HG03196 (cell line): ENCODE results near the gene DEK.
A peak's percentile ranks its signal among the peaks of the same experiment; 100 is the strongest.
"Not testable (repeated sequence)": the region's sequence is repeated elsewhere in the genome, so short reads cannot be mapped to it uniquely, and the experiment has no call there.

Source experiments
- ATAC-seq: cut with Tn5 transposase; IDR thresholded peaks from one replicate; pipeline ENCODE4 v1.9.1; 2021; ENCODE audit not compliant: unreplicated experiment

Gene DEK, protein sequence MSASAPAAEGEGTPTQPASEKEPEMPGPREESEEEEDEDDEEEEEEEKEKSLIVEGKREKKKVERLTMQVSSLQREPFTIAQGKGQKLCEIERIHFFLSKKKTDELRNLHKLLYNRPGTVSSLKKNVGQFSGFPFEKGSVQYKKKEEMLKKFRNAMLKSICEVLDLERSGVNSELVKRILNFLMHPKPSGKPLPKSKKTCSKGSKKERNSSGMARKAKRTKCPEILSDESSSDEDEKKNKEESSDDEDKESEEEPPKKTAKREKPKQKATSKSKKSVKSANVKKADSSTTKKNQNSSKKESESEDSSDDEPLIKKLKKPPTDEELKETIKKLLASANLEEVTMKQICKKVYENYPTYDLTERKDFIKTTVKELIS

DNA sequence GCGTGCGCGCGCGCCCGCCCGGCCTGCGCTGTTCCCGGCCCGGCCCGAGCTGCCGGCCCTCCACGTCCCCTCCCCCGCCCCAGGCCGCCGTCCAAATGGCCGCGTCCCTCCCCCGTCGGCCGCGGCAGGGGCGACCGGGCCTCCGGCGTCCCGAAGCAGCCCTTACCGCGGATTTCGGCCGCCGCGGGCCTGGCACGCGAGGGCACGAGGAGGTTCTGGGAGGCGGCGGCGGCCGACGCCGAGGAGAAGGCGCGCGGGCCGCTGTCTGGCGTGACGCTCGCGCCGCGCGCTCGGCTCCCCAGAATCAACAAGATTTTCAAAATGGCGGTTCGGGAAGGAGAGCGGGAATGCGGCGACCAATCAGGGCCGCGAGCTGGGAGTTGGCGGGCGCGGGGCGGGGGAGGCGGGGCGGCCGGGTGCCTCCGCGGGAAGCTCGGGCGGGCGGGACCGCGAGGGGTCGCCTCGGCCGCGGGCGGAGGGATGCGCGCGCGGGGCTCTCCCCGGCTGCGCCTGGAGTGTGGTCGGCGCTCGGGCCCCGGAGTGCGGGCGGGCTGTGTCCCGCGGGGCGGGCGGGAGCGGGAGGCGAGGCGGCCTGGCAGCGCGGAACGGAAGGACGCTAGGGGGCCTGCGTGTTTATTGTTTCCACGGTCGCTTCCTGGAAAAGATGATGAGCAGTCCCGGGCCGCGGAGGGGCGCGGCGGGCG lies at the start of gene DEK:
Gene DEK, minus strand, starts transcription at position 312 of the 704 bp plus-strand sequence. CDS start 543 bp downstream, outside the sequence.
- peak; percentile 30 for ATAC-seq

- no peak for ATAC-seq
Measured at GRCh38 chr6:18312368-18312767, 48.0 kb upstream of the DEK start.

DNA sequence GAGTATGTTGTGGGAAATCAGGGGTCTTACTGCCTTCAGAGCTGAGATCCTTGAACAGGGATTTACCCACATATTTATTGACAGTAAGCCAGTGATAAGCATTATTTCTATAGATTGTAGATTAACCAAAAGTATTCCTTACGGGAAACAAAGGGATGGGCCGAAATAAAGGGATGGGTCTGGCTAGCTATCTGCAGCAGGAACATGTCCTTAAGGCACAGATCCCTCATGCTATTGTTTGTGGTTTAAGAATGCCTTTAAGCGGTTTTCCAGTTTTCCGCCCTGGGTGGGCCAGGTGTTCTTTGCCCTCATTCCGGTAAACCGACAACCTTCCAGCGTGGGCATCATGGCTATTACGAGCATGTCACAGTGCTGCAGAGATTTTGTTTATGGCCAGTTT lies 45.7 kb upstream of the DEK start:
- ATAC-seq = not testable (repeated sequence)

GRCh38 chr6:18309046-18309445 lies 44.7 kb upstream of the DEK start:
- no peak for ATAC-seq

DNA sequence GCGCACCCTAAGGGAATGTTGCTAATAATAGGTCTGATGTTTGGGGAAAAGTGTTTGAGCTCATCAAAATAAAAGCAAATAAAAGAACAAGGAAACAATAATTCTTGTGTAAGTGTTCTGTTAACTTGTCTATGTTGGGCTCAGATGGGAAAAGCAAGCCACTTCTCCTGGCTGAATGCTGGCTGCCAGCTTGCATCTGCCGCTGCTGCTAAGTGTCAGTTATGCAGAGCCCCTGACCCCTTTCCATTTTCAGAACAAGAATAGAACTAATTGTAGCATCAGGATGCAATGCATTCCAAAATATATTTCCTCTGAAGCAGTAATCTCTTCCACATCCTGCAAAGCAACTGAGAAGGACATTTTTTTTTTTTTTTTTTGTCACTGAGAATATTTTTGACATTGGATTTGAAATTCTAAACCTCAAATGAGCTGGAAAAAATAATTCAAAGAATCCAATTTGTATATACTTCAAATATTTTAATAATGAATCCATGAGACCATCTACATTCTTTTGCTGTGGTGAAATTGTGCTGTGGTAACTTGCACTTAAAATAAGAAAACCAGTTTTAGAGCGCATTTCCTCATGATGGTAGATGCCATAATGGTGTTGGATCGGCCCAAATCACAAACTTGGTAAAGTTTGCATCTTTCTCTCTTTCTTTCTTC lies 43.9 kb upstream of the DEK start:
- no peak for ATAC-seq

- ATAC-seq = no peak
Measured at GRCh38 chr6:18306977-18307376, 42.6 kb upstream of the DEK start.

GRCh38 chr6:18302561-18303439 lies 38.5 kb upstream of the DEK start:
- ATAC-seq = no peak

GRCh38 chr6:18293076-18293904 lies 29.0 kb upstream of the DEK start:
- no peak for ATAC-seq

DNA sequence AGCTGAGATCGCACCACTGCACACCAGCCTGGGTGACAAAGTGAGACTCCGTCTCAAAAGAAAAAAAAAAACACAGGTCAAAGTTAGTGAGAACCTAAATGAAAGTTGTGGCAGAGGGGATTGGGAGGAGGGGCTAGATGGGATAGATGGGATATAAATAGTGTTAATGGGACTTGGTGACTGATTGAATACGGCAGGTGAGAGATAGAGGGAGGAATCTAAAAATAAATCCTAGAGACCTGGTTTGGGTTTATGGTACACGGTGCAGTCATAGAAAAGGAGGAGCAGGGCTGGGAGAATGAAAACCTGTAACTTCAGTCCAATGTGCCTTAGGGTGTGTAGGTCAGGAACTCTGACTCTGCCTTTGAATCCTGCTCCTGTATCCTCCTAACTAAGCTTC lies 25.0 kb upstream of the DEK start:
- no peak for ATAC-seq

DNA sequence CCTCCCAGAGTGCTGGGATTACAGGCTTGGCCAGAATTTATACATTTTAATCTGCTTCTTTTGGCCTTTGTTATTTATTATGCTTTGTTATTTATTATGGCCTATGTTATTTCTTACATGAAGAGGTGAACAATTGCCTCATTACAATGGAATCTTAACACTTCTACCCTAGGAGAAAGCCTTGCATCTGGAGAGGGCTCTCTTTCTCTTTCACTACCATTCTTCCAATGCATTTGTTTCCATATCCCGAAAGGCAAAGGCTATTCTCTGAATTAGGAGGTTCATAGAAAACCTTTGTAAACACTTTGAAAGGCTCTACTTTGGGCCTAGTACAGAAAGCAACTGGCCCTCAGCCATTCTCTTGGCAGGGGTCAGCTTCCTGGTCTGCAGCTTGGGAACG lies 19.9 kb upstream of the DEK start:
- no peak for ATAC-seq

- no peak for ATAC-seq
Measured at GRCh38 chr6:18281564-18281963, 17.2 kb upstream of the DEK start.

- ATAC-seq = no peak
Measured at GRCh38 chr6:18280084-18280483, 15.8 kb upstream of the DEK start.

DNA sequence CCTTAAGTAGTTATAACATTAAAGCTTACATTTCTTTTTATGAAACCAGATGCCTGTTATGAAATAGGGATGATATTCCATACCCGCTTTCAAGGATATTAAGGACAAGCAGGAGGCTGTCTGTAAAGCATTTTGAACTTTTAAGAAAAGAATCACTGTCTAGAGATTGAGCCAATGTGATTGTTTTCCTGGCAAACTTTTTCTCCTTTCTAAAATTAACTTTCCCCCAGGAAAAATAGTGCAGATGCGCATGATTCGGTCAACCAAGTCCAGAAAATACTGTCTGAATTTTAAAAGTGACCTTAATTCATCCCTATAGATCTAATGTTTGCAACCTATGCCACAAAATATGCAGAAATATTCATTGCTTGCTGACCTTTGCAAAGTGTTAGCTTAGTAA lies 15.1 kb upstream of the DEK start:
- no peak for ATAC-seq

DNA sequence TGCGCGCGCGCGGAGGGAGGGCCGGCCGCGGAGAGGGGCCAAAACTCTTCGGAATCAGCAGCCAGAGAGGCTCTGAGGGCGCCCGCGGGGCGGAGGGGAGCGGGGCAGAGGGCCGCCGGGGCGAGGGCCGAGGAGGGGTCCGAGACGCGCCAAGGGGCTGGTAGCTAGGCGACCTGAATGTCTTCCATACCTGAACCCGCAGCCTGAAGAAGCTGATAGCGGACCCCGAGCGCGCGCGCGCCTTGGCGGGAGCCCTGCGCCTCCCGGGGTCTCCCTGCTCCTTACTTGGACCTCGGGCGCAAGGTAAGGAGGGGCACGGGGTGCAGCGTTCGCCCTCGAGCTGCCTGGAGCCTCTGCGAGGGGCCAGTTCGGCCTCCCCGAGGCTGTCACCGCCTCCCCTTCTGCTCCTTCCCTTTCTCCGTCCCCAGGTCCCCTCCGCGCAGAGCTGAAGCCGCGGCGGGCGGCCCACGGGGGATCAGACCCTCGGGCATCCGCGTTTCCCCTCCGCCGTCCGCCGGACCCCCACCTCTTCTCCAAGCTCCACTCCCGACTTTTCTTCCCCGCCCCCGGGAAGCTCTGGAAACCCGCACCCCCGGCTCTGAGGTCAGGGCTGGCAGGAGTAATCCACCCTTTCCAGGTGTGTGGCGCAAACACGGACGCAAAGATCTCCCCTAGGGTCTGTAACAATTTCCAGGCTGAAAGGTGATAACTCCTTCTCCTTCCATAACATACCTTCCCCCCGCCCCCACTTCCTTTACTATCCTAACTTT lies 13.1 kb upstream of the DEK start:
- no peak for ATAC-seq

DNA sequence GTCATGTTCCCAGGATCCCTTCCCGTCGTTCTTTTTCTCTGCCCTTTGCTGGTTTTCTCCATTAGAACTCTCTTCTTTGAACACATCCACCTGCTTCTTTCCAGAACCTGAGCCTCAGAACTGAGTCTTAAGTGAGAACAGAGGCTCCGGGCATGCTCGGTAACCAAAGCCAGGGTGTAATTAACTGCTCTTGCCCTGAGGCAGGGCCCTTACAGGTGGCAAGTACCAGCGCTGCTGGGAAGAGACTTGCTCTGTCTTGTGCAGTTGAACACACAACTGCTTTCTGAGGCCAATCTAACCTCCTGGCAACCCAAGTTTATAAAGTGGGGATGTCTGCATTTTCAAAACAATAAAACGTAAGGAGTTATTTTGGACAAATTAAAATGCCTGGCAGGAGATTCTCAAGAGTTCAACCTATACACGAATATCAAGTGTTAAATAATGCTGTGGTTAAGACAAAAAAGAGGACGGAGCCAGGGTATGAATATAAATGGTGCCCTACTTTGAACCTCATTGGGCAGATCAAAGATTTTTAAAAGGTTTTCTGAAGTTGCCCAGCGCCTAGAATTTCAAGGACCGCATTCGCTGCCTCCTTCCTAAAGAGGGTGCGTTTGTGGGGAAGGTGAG lies 12.4 kb upstream of the DEK start:
- no peak for ATAC-seq

DNA sequence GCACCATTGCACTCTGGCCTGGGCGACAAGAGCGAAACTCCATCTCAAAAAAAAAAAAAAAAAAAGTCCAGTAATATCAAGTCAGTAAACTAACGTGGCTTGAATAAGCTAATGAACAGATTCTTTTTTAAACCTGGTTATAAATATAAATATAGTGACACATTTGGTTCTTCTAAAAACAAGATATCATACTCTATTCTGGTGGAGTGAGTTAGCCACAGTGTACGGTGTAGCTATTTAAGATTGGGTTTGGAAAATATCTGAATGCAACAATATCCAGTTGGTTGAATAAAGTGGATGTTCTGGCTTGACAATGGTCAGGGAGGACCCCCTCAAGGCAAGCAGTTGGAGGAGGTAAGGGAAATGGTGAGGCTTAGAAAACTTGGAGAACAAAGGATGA lies 5.9 kb upstream of the DEK start:
- no peak for ATAC-seq

DNA sequence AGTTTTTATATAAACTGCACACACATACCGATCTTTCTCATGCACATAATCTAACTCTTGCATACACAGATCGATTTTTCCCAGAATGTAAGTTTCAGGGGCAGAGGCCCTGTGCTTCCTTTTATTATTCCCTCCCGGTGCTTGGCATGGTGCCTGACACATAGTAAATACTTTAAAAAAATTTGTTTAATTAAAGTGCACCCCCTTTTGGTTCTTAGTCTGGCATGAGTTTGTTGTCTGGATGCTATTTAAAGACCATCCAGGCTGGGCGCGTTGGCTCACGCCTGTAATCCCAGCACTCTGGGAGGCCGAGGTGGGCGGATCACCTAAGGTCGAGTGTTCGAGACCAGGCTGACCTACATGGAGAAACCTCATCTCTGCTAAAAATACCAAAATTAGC lies 5.4 kb upstream of the DEK start:
- ATAC-seq = no peak

DNA sequence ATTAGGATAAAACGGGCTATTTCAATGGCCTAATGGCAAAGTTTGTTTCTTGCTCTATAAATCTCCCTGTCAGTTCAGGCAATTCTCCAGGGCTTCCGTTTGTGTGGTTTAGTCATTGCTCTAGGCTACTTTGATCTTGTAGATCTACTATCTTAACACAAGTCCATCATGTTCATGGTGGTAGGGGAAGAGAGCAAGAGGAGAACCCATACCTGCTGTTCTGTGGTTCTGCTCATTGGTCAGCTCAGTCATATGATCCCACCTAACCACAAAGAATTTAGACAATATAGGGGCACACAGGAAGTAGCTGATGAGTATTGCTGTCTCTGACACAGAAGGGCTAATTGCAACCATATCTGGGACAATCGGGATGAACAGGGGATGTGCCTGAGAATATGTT lies 4.9 kb upstream of the DEK start:
- no peak for ATAC-seq

GRCh38 chr6:18268066-18268465 lies 3.7 kb upstream of the DEK start:
- no peak for ATAC-seq
